ENCODE data around the gene LRP8.

Gene LRP8

GRCh38 chr1:53339736-53340635 is 12.1 kb upstream of the LRP8 start:
- no peak for DNase-seq (ENCODE audit: low read depth)

- DNase-seq (ENCODE audit: low read depth): no peak
Observed at GRCh38 chr1:53338423-53338822, 10.6 kb upstream of the LRP8 start.

- DNase-seq (ENCODE audit: low read depth): no peak
Observed at GRCh38 chr1:53337499-53337898, 9.6 kb upstream of the LRP8 start.

GRCh38 chr1:53336146-53336545 is 8.3 kb upstream of the LRP8 start:
- DNase-seq (ENCODE audit: low read depth): no peak

- no peak for DNase-seq (ENCODE audit: low read depth)
Observed at GRCh38 chr1:53335661-53336060, 7.8 kb upstream of the LRP8 start.

GRCh38 chr1:53334781-53335180 is 6.9 kb upstream of the LRP8 start:
- DNase-seq (ENCODE audit: low read depth): no peak

- no peak for DNase-seq (ENCODE audit: low read depth)
Observed at GRCh38 chr1:53334312-53334711, 6.4 kb upstream of the LRP8 start.

GRCh38 chr1:53332833-53333232 is 5.0 kb upstream of the LRP8 start:
- DNase-seq (ENCODE audit: low read depth): no peak

GRCh38 chr1:53332186-53332564 is 4.3 kb upstream of the LRP8 start:
- DNase-seq (ENCODE audit: low read depth): no peak

GRCh38 chr1:53331446-53332185 is 3.7 kb upstream of the LRP8 start:
- no peak for DNase-seq (ENCODE audit: low read depth)

GRCh38 chr1:53330819-53331218 is 2.9 kb upstream of the LRP8 start:
- DNase-seq (ENCODE audit: low read depth): no peak

GRCh38 chr1:53328541-53329499 is 950 bp upstream of the LRP8 start:
- DNase-seq (ENCODE audit: low read depth): no peak

GRCh38 chr1:53327182-53327913 is 522 bp downstream of the LRP8 start:
- DNase-seq (ENCODE audit: low read depth): no peak

- no peak for DNase-seq (ENCODE audit: low read depth)
Observed at GRCh38 chr1:53326598-53327181, 1.2 kb downstream of the LRP8 start.

- DNase-seq (ENCODE audit: low read depth): peak; percentile 59
Observed at GRCh38 chr1:53326088-53326597, 1.7 kb downstream of the LRP8 start.

- no peak for DNase-seq (ENCODE audit: low read depth)
Observed at GRCh38 chr1:53325326-53326087, 2.4 kb downstream of the LRP8 start.

- no peak for DNase-seq (ENCODE audit: low read depth)
Observed at GRCh38 chr1:53324728-53325297, 3.1 kb downstream of the LRP8 start.

- no peak for DNase-seq (ENCODE audit: low read depth)
Observed at GRCh38 chr1:53324321-53324720, 3.5 kb downstream of the LRP8 start.

- DNase-seq (ENCODE audit: low read depth): no peak
Observed at GRCh38 chr1:53323316-53323715, 4.6 kb downstream of the LRP8 start.

All from non-pigmented ciliary epithelial cell (primary cell).